MM.1S (cell line): ENCODE results near the gene TPCN1.

ENCODE experiments used
- CTCF ChIP-seq: fragments of 300-600 bp; sonication (generic); IDR thresholded peaks from 2 replicates; pipeline ENCODE4 v1.5.1; 2016; ENCODE audit warnings: antibody characterized with exemption, low read length, mixed read lengths
- EZH2 ChIP-seq: fragments of 300-600 bp; sonication (generic); optimal IDR thresholded peaks from 2 replicates; pipeline ENCODE3; 2017; ENCODE audit warnings: low read depth, mild to moderate bottlenecking, antibody characterized with exemption, low read length, mixed read lengths

GRCh38 chr12:113208041-113208934, 13.0 kb upstream of the TPCN1 start:
- no peak for TF ChIP-seq CTCF
- no peak for TF ChIP-seq EZH2
